Bronchial epithelial cell (primary cell): Measurements from ENCODE around the gene RER1. TPM values are rescaled to one million over a fixed set of nuclear protein-coding genes. Genes with fewer than 3 reads are reported as not detected.

Source experiments
- DNase-seq: peaks from one replicate; pipeline ENCODE4 v3.0.0-alpha.2; 2010; ENCODE audit warnings: low read depth
- FAIRE-seq: peaks from 2 replicates; lab custom pipeline; 2011; peaks lifted over from hg19 to GRCh38; lab: Jason Lieb, UNC
- H3K27me3 ChIP-seq: 2 replicates; pipeline ENCODE4 v1.5.1; 2011; ENCODE audit warnings: low read length; ENCODE audit not compliant: control insufficient read depth, insufficient read depth
- H3K36me3 ChIP-seq: 2 replicates; pipeline ENCODE4 v1.5.1; 2011; ENCODE audit warnings: low read length; ENCODE audit not compliant: control insufficient read depth, insufficient read depth
- H3K4me3 ChIP-seq: 2 replicates; pipeline ENCODE4 v1.5.1; 2011; ENCODE audit warnings: mild to moderate bottlenecking, low read depth, low read length, control low read depth
- total RNA-seq: library from RNA; depleted of rRNA; stranded (reverse); fragments of >200 nt; gene quantifications from 2 replicates; pipeline ENCODE4 v1.2.1, GENCODE V29; 2014
- TF ChIP-seq, protein P1 (sequence below): IDR thresholded peaks from 2 replicates; pipeline ENCODE4 v1.5.1; 2011; ENCODE audit warnings: mild to moderate bottlenecking, moderate library complexity, low read length, control low read depth, inconsistent platforms; ENCODE audit not compliant: insufficient read depth, severe bottlenecking

Gene RER1
- total RNA-seq, 1 donor from 2014 or later = 94.8 TPM

DNA sequence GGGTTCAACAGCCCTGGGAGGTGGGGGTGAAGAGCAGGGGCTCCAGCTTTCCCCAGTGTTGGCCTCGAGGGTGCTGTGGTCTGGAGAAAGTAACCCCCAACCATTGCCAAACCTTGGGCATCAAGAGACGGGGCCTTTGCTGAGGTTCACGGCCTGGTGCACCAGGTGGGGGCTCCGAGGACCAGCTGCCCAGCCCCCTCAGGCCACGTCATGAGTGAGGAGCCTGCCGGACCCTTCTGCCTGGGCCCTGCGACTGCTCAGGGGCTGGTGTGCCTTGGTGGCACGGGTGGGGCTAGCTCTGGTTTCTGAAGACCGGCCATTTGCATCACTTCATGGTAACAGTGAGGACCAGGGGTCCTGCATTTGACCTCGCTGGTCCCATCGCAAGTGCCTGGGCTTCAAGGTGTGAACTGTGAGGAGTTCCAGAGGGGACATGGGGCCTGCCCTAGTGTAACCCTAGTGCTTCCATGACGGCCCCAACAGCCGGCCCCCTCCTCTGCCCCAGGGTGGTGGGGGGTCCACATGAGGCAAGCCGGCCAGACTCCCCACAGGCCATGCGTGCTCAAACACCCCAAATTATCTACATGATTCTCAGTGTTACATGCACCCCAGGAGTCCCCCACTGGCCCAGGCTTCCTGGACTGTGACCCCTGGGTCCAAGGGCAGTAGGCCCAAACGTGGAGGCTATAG, 13.7 kb upstream of the RER1 start:
- TF ChIP-seq, protein P1, sequence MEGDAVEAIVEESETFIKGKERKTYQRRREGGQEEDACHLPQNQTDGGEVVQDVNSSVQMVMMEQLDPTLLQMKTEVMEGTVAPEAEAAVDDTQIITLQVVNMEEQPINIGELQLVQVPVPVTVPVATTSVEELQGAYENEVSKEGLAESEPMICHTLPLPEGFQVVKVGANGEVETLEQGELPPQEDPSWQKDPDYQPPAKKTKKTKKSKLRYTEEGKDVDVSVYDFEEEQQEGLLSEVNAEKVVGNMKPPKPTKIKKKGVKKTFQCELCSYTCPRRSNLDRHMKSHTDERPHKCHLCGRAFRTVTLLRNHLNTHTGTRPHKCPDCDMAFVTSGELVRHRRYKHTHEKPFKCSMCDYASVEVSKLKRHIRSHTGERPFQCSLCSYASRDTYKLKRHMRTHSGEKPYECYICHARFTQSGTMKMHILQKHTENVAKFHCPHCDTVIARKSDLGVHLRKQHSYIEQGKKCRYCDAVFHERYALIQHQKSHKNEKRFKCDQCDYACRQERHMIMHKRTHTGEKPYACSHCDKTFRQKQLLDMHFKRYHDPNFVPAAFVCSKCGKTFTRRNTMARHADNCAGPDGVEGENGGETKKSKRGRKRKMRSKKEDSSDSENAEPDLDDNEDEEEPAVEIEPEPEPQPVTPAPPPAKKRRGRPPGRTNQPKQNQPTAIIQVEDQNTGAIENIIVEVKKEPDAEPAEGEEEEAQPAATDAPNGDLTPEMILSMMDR = no peak
- no peak for DNase-seq
- H3K4me3 ChIP-seq = no peak overlapping the region
- no peaks in the 10 kb centered on the region for H3K27me3 ChIP-seq
- no peaks in the 10 kb centered on the region for H3K36me3 ChIP-seq
- no peak for FAIRE-seq

DNA sequence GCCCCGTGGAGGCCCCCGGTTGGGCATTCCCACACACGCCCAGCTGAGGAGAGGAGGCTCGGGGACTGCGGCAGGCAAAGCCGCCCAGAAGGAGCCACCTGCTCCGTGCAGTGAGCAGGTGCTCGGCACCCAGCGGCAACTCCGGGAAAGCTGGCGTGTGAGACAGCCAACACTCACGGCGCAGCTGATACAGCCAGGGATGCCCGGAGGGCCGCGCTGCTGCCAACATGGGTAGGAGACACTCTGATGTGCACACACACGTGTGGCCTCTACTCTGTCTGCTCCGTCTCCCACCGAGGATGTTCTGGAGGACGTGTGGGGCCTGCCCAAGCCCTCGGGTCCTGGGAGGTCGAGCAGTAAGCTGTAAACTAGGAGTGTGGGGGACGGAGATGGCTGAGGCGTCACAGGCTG, 13.2 kb upstream of the RER1 start:
- H3K4me3 ChIP-seq = no peak overlapping the region
- no peaks in the 10 kb centered on the region for H3K36me3 ChIP-seq
- H3K27me3 ChIP-seq = no peaks in the 10 kb centered on the region
- TF ChIP-seq, protein P1 = no peak
- FAIRE-seq (no peak), DNase-seq (no peak)

DNA sequence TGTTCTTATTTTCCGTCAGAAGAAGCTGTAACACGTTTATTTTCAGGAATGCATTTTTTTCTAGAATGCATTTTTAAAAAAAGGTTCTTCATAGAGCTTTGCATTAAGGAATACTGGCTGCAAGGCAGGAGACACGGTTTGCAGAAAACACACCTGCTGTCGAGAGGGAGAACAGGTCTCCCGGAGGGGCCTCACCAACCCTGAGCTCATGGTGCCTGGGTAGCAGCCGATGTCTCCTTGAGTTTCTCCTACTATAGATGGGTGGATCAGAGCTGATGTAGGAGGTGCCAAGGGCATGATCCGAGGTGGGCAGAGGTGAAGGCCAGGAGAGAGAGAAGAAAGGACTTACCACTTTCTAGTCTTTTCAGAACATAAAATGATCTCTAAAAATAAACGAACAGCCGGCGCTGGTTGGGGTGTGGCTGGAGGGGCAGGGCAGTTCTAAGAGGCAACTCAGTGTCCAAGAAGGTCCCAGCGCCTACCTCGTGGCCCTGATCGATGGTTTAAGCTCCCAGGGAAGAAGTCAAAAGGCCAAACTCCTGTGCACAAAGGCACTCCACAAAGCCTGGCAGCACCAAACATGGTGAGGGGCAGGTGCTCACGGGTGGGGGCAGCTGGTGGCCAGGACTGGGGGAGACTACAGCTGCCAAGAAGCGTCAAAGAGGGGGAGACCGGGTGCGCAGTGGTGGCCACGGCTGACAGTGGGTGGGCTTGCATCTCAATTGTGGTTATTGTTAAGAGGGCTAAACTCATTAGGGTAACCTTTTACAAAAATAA, 12.5 kb upstream of the RER1 start:
- FAIRE-seq = no peak
- H3K27me3 ChIP-seq = no peaks in the 10 kb centered on the region
- H3K4me3 ChIP-seq = no peak overlapping the region
- no peak for DNase-seq
- TF ChIP-seq, protein P1 = no peak
- H3K36me3 ChIP-seq = no peaks in the 10 kb centered on the region

DNA sequence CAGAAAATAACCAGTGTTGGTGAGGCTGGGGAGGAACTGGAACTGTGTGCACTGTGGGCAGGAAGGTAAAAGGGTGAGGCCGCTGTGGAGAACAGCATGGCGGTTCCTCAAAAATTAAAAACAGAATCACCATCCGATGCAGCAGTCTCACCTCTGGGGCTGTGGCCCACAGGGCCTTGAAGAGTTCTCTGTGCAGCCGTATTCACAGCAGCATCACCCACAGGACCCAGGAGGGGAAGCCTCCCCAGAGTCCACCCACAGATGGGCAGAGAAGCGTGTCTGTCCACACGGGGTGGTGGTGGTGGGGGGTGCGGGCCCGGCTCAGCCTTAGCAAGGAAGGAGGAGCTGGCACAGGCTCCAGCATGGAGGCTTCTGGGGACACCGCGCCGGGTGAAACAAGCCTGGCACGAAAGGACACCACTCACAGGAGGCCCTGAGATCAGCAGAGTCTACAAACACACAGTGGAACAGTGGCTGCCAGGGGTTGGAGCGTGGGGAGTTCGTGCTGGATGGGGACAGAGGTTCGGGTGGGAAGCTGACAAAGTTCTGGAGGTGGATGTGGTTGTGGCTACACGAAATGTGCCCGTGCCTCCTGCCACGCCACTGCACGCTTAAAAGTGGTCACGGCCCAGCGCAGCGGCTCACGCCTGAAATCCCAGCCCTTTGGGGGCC, 11.8 kb upstream of the RER1 start:
- TF ChIP-seq, protein P1 = no peak
- FAIRE-seq = no peak
- Histone ChIP-seq H3K4me3 (no peak overlapping the region), H3K36me3 (no peaks in the 10 kb centered on the region), H3K27me3 (no peaks in the 10 kb centered on the region)
- DNase-seq = no peak

DNA sequence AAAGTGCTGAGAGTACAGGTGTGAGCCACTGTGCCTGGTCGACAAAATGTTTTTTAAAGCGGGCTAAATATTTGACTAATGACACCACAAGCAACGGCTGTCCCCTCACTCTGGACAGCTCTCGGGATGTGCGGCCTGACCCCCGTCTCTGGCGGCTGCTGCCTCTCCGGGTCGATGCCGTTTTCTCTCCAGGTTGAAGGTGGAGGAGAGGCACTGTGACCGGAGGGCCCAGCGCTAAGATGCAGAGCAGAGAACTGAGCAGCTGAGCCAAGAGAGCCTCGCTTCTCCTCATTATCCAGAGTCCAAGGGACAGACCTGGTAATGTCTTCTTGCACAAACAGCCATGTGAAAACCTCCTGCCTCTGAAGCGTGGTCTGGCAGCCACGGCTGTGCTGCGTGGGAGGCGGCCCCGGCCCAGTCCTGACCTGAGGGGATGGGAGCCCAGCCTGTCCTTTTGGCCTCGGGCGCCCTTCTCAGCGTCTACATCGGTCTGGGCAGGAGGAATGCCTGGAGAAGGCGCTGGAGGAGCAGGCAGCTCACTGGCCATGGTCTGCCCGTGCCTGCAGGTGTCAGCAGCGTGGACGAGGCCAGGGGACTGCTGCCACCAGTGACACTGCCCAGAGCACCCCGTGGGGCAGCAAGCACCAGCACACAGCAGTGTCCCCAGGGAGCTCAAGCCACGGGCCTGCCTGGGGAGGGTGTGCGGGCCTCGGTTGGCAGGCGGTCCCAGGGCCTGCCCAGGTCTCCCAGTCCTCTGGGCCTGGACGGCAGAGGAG, 10.6 kb upstream of the RER1 start:
- Histone ChIP-seq H3K36me3 (no peaks in the 10 kb centered on the region), H3K4me3 (no peak overlapping the region), H3K27me3 (no peaks in the 10 kb centered on the region)
- FAIRE-seq (no peak), DNase-seq (no peak)
- TF ChIP-seq, protein P1 = no peak
